Smooth muscle cell (in vitro differentiated cells): ENCODE data around the gene NCAM2. TPM values are rescaled to one million over a fixed set of nuclear protein-coding genes. Genes with fewer than 3 reads are reported as not detected.

ENCODE experiments used
- DNase-seq: peaks from one replicate; lab custom pipeline; 2025; ENCODE audit not compliant: unreplicated experiment; lab: John Stamatoyannopoulos, UW
- H2AFZ ChIP-seq: fragments of 200-600 bp; sonication (generic); 2 replicates; pipeline ENCODE4 v1.6.0; 2016; ENCODE audit warnings: antibody characterized with exemption, low read depth, mild to moderate bottlenecking
- H3F3A ChIP-seq: fragments of 200-600 bp; sonication (generic); 2 replicates; pipeline ENCODE4 v1.6.0; 2017; ENCODE audit warnings: antibody characterized with exemption, low read depth
- H3K27ac ChIP-seq: fragments of 200-600 bp; sonication (generic); 2 replicates; pipeline ENCODE4 v1.5.1; 2016; ENCODE audit warnings: low read depth, mild to moderate bottlenecking
- H3K27me3 ChIP-seq: fragments of 200-600 bp; sonication (generic); 2 replicates; pipeline ENCODE4 v1.6.1; 2016; ENCODE audit warnings: low read depth, mild to moderate bottlenecking
- H3K36me3 ChIP-seq: fragments of 200-600 bp; sonication (generic); 2 replicates; pipeline ENCODE4 v1.5.1; 2016; ENCODE audit warnings: low read depth
- H3K4me1 ChIP-seq: fragments of 200-600 bp; sonication (generic); 2 replicates; pipeline ENCODE4 v1.5.1; 2016; ENCODE audit warnings: low read depth
- H3K4me2 ChIP-seq: fragments of 200-600 bp; sonication (generic); 2 replicates; pipeline ENCODE4 v1.6.0; 2016; ENCODE audit warnings: mild to moderate bottlenecking
- H3K4me3 ChIP-seq: fragments of 200-600 bp; sonication (generic); 2 replicates; pipeline ENCODE4 v1.5.1; 2016; ENCODE audit warnings: mild to moderate bottlenecking
- H3K79me2 ChIP-seq: fragments of 200-600 bp; sonication (generic); 2 replicates; pipeline ENCODE4 v1.6.0; 2016; ENCODE audit warnings: low read depth, mild to moderate bottlenecking
- H3K9ac ChIP-seq: fragments of 200-600 bp; sonication (generic); 2 replicates; pipeline ENCODE4 v1.6.0; 2016; ENCODE audit warnings: low read depth
- H3K9me3 ChIP-seq: fragments of 200-600 bp; sonication (generic); replicated peaks from 2 replicates; pipeline ENCODE4 v1.5.1; 2016; ENCODE audit warnings: low read depth
- H4K20me1 ChIP-seq: fragments of 200-600 bp; sonication (generic); 2 replicates; pipeline ENCODE4 v1.6.0; 2016; ENCODE audit warnings: low read depth
- CTCF ChIP-seq: fragments of 200-600 bp; sonication (generic); IDR thresholded peaks from 2 replicates; pipeline ENCODE4 v1.5.1; 2017; ENCODE audit warnings: borderline replicate concordance, mild to moderate bottlenecking, antibody characterized with exemption; ENCODE audit not compliant: insufficient read depth, poor library complexity, severe bottlenecking
- WGBS: methylation state at CpG from one replicate; pipeline ENCODE4 v1.1.7; 2016; ENCODE audit warnings: low lambda C conversion rate; 5-methylcytosine and 5-hydroxymethylcytosine counted together
- polyA plus RNA-seq: library from polyadenylated mRNA; unstranded; fragments of >200 nt; fragmentation: Nextera tagmentation; extraction: Ambion mirVana; gene quantifications from 2 replicates; pipeline ENCODE4 v1.2.1, GENCODE V29; 2016
- total RNA-seq: library from RNA; depleted of rRNA; stranded (reverse); fragments of >200 nt; gene quantifications from 2 replicates; pipeline ENCODE4 v1.2.3, GENCODE V29; 2014

NCAM2 gene
- total and polyA plus RNA-seq, 2 experiments from 2014 or later: 0.49 to 0.77 TPM

GRCh38 chr21:21039624-21040170 is 41.5 kb downstream of the NCAM2 start:
- no peak overlapping the region for H2AFZ ChIP-seq
- H3K4me1 ChIP-seq: no peaks in the 10 kb centered on the region
- H3K9ac ChIP-seq: no peak overlapping the region
- H4K20me1 ChIP-seq: no peaks in the 10 kb centered on the region
- no peak for TF ChIP-seq CTCF
- no peak for DNase-seq
- H3K36me3 ChIP-seq: no peaks in the 10 kb centered on the region
- H3F3A ChIP-seq: no peaks in the 10 kb centered on the region
- no peaks in the 10 kb centered on the region for H3K9me3 ChIP-seq
- no peak overlapping the region for H3K4me2 ChIP-seq
- H3K4me3 ChIP-seq: no peak overlapping the region
- no peaks in the 10 kb centered on the region for H3K27me3 ChIP-seq
- 93% methylated on average over 6 of the region's 6 CpGs for WGBS
- H3K27ac ChIP-seq: no peak overlapping the region
- no peaks in the 10 kb centered on the region for H3K79me2 ChIP-seq

GRCh38 chr21:21045518-21045917 is 47.3 kb downstream of the NCAM2 start:
- Histone ChIP-seq H3K79me2 (no peaks in the 10 kb centered on the region), H3K36me3 (no peaks in the 10 kb centered on the region), H3K9ac (no peak overlapping the region), H3K27me3 (no peaks in the 10 kb centered on the region), H3F3A (no peaks in the 10 kb centered on the region), H3K9me3 (no peaks in the 10 kb centered on the region), H3K4me3 (no peak overlapping the region), H3K27ac (no peak overlapping the region), H3K4me2 (no peak overlapping the region), H2AFZ (no peak overlapping the region), H3K4me1 (no peaks in the 10 kb centered on the region), H4K20me1 (no peaks in the 10 kb centered on the region)
- 67% methylated on average over 3 of the region's 3 CpGs for WGBS
- no peak for TF ChIP-seq CTCF
- DNase-seq: no peak

- Histone ChIP-seq H3K79me2 (no peaks in the 10 kb centered on the region), H3K9ac (no peak overlapping the region), H3F3A (no peaks in the 10 kb centered on the region), H3K36me3 (no peaks in the 10 kb centered on the region), H3K9me3 (no peaks in the 10 kb centered on the region), H2AFZ (no peak overlapping the region), H3K27ac (no peak overlapping the region), H3K27me3 (no peaks in the 10 kb centered on the region), H3K4me3 (no peak overlapping the region), H3K4me1 (no peaks in the 10 kb centered on the region), H3K4me2 (no peak overlapping the region), H4K20me1 (no peaks in the 10 kb centered on the region)
- 18% methylated on average over 2 of the region's 2 CpGs for WGBS
- DNase-seq: no peak
- no peak for TF ChIP-seq CTCF
Measured at GRCh38 chr21:21046063-21046462, 47.9 kb downstream of the NCAM2 start.
